ENCODE results near the gene RARRES2.

RARRES2 gene

DNA sequence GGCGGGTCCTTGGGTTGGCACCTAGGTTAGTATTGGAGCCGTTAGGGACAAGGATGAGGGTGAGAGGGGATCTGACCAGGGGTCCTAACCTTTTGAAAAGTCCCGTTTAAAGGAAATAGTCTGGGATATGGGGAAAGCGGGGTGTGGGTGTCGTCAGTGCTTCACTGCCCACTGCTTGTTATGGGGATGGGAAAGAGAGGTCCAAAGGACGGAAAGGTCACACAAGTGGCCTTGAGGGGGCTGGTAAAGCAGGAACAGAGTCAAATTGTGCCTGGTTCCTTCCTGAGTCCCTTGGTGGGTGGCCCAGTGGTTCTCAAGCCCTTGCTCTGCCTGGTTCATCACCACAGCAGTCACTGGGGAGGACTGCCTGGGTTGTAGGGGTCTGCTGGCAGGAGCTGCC is 35.1 kb upstream of the RARRES2 start:
- no peak for DNase-seq

DNA sequence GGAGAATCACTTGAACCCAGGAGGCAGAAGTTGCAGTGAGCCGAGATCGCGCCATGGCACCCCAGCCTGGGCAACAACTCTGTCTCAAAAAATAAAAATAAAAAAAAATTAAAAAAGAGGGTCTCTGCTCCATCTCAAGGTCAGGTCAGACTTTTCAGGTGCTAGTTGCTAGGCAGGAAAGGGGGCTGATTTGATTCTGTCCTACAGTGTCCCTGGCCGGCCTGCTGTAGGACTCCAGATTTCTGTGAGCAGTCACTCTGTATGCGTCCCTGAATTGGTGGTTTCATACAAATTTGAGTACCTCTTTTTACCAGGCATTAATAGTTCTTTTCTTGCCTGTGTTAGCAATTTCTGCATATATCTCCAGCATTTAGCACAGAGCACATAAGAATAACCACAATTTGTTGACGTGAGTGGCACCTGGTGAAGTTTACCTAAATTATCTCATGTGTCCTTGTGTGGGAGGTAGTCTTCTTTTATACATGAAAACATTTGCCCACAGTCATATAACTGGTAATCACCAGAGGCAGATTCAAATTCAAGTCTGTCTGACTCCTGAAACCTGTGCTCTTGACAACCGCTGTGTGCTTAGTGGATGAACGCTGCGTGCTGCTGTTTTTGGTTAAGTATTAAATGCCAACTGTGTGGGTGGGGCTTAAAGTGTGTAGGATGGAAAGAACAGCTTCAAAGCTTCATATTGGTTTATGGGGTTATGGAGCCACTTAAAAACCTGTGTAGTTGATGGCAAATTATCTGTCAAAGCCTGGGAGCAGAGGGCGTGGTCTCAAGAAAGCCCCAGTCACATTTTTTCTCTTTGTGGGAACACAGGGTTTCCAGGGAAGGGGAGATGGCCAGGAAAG is 34.5 kb upstream of the RARRES2 start:
- no peak for DNase-seq

DNA sequence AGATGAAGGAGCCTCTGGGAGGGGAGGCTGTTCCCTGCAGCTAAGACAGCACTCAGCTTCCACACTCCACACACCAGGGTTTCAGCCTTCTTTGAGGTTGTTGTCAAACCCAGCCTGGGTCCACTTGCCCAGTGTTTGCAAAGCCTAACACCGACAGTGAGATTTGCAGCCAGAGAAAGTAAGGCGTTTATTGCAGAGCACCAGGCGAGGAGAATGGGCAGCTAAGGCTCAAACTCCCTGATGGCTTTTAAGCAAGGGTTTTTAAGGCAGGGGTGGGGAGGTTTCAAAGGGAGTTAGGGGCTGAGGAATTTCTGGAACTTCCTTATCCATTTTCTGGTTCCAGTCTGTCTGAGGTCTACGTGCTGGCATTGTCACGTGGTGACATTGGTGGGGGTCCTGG is 33.0 kb upstream of the RARRES2 start:
- DNase-seq, result no peak

DNA sequence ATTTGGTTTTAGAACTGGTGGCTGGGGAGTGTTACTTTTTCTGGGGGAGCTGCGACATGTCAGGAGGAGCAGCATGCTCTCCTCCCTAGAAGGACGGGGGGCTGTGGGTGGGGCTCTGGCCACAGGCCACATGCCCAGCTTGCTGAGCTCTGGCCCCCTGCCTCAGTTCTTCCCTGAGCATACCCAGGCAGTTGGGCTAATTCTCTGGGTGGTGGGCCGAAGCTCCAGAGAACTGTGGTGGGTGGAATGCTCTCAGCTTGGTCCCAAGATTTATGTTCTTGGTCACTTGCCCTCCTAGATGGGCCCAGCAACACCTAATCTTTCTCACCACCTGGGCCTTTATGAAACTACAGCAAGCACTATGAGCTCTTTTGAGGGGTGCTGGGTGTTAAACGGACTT is 32.6 kb upstream of the RARRES2 start:
- DNase-seq, result no peak

DNA sequence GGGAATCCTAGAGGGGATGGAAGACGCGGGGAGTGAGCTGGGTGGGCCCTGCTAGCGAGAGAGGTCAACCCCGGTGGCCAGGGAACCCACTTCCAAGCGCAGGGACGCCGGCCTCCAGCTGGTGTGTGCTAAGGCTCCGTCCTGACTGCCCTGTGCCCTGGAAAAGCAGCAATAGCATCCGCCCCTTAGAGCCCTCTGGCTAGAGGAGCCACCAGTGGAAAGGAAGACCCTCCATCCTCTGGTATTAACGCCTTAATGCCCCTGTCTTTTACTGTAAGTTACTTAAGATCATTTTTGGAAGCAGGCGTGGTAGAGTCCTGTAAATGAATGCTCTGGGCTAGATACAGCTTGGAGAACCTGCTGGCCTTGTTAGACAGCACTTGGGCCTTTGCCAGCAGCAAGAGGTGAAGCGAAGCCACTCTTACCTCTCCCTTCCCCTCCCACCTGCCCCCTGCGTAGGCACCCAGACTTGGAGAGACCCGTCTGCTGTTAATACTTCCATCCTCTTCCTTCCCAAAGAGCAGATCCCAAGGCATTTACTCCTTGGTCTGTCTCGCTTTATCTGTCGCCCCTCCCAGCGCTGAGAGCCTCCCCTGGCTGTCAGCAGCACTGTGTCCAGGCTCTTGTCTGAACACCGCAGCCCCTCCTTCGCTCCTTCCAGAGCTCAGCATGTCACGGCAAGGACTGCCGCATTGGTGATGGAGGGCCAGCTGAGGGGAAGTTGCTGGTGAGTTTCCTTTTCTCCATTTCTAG is 31.8 kb upstream of the RARRES2 start:
- DNase-seq, result no peak

DNA sequence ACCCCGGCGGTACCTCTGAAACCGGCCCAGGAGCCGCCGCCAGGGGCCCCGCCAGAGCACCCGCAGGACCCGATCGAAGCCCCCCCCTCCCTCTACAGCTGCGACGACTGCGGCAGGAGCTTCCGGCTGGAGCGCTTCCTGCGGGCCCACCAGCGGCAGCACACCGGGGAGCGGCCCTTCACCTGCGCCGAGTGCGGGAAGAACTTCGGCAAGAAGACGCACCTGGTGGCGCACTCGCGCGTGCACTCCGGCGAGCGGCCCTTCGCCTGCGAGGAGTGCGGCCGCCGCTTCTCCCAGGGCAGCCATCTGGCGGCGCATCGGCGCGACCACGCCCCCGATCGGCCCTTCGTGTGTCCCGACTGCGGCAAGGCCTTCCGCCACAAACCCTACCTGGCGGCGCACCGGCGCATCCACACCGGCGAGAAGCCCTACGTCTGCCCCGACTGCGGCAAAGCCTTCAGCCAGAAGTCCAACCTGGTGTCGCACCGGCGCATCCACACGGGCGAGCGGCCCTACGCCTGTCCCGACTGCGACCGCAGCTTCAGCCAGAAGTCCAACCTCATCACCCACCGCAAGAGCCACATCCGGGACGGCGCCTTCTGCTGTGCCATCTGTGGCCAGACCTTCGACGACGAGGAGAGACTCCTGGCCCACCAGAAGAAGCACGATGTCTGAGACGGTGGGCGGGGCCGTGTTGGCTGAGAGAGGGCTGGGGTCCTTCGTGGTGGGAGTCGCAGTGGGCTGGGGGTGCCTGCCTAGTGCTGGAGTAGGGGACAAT is 31.0 kb upstream of the RARRES2 start:
- no peak for DNase-seq

DNA sequence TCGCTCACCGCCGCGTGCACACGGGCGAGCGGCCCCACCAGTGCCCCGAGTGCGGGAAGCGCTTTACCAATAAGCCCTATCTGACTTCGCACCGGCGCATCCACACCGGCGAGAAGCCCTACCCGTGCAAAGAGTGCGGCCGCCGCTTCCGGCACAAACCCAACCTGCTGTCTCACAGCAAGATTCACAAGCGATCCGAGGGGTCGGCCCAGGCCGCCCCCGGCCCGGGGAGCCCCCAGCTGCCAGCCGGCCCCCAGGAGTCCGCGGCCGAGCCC is 30.5 kb upstream of the RARRES2 start:
- no peak for DNase-seq

DNA sequence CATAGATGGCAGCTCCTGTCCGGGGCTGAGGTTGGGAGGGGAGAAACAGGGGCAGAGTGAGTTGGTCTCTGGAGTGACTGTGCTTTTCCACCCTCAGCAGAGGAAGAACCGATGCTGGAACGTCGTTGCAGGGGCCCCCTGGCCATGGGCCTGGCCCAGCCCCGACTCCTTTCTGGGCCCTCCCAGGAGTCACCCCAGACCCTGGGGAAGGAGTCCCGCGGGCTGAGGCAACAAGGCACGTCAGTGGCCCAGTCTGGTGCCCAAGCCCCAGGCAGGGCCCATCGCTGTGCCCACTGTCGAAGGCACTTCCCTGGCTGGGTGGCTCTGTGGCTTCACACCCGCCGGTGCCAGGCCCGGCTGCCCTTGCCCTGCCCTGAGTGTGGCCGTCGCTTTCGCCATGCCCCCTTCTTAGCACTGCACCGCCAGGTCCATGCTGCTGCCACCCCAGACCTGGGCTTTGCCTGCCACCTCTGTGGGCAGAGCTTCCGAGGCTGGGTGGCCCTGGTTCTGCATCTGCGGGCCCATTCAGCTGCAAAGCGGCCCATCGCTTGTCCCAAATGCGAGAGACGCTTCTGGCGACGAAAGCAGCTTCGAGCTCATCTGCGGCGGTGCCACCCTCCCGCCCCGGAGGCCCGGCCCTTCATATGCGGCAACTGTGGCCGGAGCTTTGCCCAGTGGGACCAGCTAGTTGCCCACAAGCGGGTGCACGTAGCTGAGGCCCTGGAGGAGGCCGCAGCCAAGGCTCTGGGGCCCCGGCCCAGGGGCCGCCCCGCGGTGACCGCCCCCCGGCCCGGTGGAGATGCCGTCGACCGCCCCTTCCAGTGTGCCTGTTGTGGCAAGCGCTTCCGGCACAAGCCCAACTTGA is 29.9 kb upstream of the RARRES2 start:
- DNase-seq, result no peak

DNA sequence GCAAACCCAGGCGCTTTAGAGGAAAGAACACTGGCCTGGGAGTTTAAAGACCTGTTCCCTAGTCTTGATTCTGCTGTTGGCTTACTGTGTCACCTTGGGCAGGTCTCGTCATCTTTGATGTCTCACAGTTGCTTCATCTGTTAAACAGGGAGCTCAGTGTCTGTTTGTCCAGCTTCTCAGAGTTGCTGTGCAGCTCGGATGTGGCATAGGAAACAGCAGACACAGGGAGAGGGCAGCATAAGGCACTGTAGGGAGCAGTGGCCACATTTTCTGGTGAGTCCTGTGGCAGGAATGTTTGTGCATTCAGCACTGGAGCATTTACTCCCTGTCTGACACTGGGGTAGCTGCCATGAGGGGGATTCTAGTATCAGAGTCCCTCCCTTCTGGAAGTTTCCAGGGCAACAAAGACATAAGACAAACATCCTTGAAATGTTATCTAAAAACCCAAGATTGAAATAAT is 29.2 kb upstream of the RARRES2 start:
- DNase-seq, result no peak

DNA sequence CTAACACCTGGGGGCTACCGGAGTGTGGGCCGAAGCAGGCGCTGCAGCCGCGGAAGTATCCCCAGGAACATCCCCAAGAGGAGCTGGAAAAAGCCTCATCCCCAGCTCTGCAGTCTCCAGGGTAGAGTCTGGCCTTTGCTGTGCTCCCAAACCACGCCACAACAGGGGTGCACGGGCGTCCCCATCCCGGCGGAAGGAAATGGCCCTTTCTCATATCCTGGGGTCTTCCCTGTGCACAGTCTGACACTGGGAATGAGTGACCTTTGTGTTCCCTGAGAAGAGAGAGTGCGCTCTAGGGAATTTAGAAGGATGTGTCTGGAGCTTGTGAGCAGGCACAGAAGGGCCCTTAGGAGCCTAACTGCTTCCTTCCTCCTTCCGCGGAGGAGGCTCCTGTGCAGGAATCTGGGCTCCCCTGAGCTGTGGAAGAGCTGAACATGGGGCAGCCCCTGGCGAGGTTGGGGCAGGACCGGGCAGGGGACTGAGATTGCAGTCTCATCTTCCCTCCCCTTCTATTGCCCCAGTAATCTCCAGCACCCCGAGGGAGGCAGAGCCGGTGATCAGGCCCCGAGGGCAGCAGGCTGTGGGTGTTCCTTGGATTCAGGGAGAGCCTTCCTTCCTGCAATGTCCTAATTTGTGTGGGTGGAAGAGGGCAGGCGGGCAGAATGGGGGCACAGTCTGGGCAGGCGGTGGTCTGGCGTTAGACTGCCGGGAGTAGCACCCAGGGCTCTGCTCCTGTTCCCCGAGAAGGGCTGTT is 28.5 kb upstream of the RARRES2 start:
- no peak for DNase-seq

DNA sequence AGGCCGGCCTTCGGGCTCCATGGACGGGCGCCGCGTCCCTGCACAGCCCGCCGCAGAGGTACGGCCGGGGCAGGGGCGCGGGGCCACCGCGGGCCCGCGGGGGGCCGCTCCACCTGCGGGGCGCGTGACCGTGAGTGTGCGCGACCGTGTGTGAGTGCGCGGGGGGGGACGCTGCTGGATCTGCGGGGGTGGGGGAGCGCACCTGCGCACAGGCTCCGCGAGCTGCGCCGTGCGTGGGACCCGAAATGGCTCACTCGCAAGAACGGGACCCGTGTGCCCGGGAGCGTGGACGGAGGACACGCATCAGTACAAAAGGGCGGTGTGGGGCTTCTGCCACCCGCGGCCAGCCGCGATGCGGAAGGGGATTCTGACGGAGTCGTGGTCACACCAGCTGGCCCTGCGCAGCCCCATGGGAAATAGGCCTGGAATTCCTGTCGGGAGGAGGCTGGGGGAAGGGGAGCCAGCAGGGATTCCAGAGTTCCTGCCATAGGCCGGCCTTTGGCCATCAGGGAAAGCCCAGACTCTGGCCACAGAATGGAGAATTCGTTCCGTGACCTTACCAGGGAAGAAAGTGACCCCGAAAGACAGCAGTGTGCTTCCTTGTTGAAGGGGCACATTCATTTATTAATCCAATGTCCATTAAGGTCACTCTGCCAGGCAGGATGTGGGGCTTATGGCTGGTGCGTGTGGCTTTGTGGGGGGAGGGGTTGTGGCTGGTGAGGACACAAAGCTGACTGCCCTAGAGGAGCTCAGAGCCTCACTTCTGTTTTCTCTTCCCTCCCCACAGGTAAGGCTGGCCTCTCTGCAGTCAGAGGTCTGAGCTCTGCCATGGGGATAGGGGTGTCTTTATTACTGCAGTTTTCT is 27.7 kb upstream of the RARRES2 start:
- peak; percentile 73 for DNase-seq

DNA sequence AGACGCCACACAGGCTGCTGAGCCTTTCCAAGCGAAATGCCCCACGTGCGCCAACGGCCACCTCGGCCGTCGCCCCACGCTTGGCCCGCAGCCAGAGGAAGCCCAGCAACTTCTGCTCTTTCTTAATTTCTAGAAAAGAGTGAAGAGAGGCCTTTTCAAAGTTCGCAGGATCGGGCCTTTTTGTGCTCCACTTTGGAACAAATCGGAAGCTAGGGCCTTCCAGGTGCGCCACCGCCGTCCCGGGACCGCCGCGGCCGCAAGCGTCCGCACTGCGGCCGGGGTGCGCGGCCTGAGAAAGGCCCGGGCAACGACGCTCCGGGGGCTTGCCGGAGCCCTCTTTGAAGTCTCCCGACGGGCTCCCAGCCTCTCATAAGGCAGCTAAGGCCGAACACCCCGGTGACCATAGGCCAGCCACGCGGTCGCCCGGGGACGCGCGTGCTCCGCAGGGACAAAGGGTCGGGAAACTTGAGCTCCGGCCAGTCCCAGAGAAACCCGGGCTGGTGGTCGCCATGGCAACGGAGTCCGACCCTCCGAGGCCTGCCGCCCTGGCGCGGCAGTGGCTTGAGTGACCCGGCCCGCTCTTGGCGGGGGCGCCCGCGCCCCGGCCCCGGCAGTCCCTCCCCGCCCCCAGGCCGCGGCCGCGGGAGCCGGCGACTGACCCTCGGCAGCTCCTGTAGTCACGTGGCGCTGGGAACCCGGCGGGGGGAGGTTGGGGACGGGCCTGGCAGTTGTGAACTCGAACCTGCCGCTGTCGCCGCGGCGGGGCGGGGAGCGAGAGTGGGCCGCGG is 26.9 kb upstream of the RARRES2 start, which contains the start of gene REPIN1:
TSS of gene REPIN1 (plus strand) at position 727 of the 788 bp plus-strand sequence. CDS start 890 bp downstream, outside the sequence.
- DNase-seq, result peak; percentile 91

DNA sequence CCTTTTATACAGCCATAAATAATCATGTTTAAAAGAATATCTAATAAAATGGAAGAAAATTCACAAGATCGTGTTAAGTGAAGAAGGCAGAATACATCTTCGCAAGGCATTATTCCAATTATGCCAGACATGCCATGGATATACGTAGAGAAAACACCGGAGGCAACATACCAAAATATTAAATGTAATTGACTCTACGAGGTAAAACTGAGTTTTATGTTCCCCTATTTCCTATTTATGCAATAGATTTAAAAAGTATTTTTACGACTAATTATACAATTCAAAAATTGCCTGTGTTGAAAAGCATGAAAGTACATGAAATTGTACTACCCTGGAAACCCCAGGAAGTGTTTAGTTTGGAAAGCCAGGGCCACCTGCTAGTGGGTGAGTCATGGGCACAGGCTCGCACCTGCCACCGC is 26.3 kb upstream of the RARRES2 start:
- no peak for DNase-seq

DNA sequence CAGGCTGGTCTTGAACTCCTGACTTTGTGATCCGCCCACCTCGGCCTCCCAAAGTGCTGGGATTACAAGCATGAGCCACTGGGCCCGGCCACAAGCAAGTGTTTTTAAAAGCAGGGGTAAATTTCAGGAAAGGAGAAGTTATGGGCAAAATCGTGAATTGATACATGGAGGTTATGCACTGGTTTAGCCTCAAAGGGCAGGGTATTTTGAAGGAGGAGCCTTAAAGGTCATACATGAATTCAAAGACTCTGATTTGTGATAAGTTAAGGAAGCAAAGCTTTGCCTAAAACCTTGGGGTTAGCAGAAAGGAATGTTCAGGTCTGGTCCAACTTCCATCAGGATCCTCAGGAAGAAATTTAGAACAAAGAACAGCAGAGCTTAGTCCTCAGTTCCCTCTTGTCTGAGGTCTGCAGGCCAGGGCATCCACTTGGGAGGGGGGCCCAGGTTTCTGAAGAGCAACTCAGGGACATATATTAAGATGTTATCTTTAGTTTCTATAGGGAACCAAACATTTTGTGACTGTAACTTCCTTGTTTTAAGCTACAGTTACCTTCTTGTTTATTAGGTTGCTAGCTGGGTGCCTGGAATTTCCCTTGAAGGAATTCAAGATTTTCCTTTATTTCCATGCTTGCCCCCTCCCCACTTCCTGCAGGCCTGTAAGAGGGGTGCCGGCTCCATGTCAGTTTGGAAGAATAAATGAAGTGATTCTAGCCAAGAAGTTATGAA is 24.4 kb upstream of the RARRES2 start:
- no peak for DNase-seq

DNA sequence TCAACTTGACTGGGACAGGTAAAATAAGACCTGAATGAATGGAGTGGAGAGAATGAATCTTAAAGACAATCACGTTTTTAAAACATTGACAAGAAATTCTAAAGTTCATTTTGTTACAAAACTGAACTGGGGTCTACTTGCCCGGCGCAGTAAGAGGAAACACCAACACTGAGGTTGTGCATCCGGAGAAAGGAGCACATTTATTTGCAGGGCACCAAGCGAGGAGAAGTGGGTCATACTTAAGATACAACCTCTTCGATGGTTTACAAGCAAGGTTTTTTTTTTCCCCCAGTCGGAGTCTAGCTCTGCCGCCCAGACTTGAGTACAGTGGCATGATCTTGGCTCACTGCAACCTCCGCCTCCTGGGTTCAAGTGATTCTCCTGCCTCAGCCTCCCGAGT is 23.8 kb upstream of the RARRES2 start:
- no peak for DNase-seq

DNA sequence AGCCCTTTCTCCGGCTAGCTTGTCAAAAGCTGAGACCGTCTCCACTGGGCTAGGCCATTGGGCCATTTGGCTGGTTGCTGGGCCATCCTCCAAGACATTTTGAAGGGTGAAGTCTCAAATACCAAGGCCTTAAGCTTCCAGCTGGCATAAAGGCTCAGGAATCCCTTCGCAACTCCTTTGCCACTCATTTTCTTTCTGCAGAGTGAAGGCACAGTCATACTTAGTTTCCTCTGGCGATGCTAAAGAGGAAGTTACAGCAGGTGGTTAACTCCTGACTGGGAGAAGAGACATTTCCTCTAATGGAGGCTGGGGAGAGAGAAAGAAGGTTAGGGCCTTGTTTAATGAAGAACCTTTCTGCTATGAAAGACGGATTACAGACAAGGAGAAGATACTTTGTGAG is 22.4 kb upstream of the RARRES2 start:
- DNase-seq, result no peak

DNA sequence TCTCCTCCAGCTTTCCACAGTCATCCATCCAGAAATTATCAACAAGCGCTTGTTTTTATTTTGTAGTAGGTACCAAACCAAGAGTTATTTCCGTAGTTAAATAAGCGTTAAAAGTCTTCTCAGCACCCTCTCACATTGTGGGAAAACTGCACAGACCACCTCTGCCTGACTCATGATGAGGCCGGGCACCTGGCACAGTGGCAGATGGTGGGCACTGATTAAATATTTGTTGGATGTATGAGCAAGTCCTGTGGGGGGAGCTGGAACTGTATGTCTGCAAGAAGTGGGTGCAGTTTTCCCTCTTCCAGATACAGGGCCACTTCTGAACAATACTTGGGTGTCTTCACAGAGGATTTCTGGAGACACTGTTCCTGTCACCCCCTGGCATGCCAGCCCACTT is 21.9 kb upstream of the RARRES2 start:
- no peak for DNase-seq

DNA sequence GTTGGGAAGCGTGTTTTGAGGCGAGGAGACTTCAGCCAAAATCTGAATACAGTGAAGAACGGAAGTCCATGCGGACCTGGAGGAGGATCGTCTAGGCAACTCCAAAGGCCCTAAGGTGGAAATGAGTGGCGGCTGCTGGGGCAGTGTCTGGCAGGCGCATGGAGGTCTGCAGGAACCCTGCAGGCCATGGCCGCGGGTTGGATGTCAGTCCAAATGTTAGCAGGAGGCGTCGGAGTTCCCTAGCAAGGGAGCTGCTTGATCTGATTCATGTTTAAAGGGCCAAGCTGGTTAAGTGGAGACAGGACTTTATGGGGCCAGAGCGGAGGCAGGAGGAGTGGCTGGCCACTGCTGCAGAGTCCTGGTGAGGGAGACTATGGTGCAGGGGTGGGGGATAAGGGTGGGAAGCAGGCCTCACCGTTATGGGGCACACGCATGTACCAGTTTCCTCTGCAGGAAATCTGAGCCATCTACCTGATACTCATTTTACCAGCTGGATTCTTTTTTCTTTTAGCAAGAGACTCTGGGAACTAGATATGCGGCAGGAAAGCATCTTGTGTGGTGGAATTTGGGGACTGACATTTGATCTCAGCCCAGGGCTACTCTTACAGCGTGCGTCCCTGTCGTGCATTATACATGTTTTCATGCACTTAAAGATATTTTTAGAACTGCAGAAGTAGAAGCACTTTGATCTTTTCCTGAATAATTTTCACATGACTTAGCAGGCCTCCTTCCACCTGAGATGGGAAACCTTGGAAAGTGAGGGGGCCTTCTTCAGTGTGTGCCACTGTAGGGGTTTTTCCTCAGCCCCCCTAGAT is 20.6 kb upstream of the RARRES2 start:
- DNase-seq, result no peak
